ENCODE results near the gene BBS4.
"Not testable (repeated sequence)": the region's sequence is repeated elsewhere in the genome, so short reads cannot be mapped to it uniquely, and the experiment has no call there.

Gene BBS4

GRCh38 chr15:72685925-72686794 is at the start of gene BBS4, which contains the start of gene HIGD2B:
Gene BBS4, plus strand, starts transcription at chr15:72686207. Its CDS starts 21 bp downstream, at chr15:72686228.
Gene HIGD2B, minus strand, starts transcription at chr15:72686182. Its CDS starts 9,808 bp downstream, at chr15:72676374.
- peak; percentile 45; the same call in 1 of the 2 replicates for TF ChIP-seq TEAD4 (IDR thresholded peaks at IDR 0.05)
- TF ChIP-seq, protein P1, sequence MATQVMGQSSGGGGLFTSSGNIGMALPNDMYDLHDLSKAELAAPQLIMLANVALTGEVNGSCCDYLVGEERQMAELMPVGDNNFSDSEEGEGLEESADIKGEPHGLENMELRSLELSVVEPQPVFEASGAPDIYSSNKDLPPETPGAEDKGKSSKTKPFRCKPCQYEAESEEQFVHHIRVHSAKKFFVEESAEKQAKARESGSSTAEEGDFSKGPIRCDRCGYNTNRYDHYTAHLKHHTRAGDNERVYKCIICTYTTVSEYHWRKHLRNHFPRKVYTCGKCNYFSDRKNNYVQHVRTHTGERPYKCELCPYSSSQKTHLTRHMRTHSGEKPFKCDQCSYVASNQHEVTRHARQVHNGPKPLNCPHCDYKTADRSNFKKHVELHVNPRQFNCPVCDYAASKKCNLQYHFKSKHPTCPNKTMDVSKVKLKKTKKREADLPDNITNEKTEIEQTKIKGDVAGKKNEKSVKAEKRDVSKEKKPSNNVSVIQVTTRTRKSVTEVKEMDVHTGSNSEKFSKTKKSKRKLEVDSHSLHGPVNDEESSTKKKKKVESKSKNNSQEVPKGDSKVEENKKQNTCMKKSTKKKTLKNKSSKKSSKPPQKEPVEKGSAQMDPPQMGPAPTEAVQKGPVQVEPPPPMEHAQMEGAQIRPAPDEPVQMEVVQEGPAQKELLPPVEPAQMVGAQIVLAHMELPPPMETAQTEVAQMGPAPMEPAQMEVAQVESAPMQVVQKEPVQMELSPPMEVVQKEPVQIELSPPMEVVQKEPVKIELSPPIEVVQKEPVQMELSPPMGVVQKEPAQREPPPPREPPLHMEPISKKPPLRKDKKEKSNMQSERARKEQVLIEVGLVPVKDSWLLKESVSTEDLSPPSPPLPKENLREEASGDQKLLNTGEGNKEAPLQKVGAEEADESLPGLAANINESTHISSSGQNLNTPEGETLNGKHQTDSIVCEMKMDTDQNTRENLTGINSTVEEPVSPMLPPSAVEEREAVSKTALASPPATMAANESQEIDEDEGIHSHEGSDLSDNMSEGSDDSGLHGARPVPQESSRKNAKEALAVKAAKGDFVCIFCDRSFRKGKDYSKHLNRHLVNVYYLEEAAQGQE (IDR thresholded peaks at IDR 0.05; ENCODE audit: low read depth) = no peak
- TF ChIP-seq CREB1 (IDR thresholded peaks at IDR 0.05; ENCODE audit: low read depth) = peak; percentile 53
- peak; percentile 26; the same call in 1 of the 2 replicates for TF ChIP-seq TCF12 (IDR thresholded peaks at IDR 0.05; ENCODE audit: low read depth)
- no peak for TF ChIP-seq CEBPB (IDR thresholded peaks at IDR 0.05)
- TF ChIP-seq TAF1 (IDR thresholded peaks at IDR 0.05; ENCODE audit: low read depth) = peak; percentile 93
- TF ChIP-seq, protein P2, sequence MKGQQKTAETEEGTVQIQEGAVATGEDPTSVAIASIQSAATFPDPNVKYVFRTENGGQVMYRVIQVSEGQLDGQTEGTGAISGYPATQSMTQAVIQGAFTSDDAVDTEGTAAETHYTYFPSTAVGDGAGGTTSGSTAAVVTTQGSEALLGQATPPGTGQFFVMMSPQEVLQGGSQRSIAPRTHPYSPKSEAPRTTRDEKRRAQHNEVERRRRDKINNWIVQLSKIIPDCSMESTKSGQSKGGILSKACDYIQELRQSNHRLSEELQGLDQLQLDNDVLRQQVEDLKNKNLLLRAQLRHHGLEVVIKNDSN (IDR thresholded peaks at IDR 0.05) = peak; percentile 38; the same call in 1 of the 2 replicates
- no peak for TF ChIP-seq NFIC (IDR thresholded peaks at IDR 0.05)
- TF ChIP-seq ZBTB7A (IDR thresholded peaks at IDR 0.05; ENCODE audit: low read depth) = no peak
- no peak for TF ChIP-seq FOXM1 (IDR thresholded peaks at IDR 0.05; ENCODE audit: borderline replicate concordance, low read depth)
- TF ChIP-seq, protein P3, sequence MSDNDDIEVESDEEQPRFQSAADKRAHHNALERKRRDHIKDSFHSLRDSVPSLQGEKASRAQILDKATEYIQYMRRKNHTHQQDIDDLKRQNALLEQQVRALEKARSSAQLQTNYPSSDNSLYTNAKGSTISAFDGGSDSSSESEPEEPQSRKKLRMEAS (IDR thresholded peaks at IDR 0.05) = peak; percentile 51; the same call in 1 of the 2 replicates
- TF ChIP-seq YY1 (IDR thresholded peaks at IDR 0.05; ENCODE audit: low read depth) = peak; percentile 89
- no peak for TF ChIP-seq RAD21 (IDR thresholded peaks at IDR 0.05; ENCODE audit: low read depth)
- TF ChIP-seq EGR1 (IDR thresholded peaks at IDR 0.05) = no peak

- TF ChIP-seq, protein P2 (IDR thresholded peaks at IDR 0.05) = peak; percentile 75
- peak; percentile 34; the same call in 1 of the 2 replicates for TF ChIP-seq TAF1 (IDR thresholded peaks at IDR 0.05; ENCODE audit: low read depth)
- TF ChIP-seq, protein P3 (IDR thresholded peaks at IDR 0.05) = 0 out of 2 replicates have a peak, but pooled peaks have one; percentile 17
These were observed 49.3 kb upstream of the BBS4 start for GRCh38 chr15:72636519-72637282.

- not testable (repeated sequence) for TF ChIP-seq CEBPB (IDR thresholded peaks at IDR 0.05); YY1 (IDR thresholded peaks at IDR 0.05; ENCODE audit: low read depth)
- TF ChIP-seq, protein P3 (IDR thresholded peaks at IDR 0.05) = not testable (repeated sequence)
These were observed 31.6 kb upstream of the BBS4 start, which contains the start of gene GOLGA6B for GRCh38 chr15:72654397-72654796. Gene GOLGA6B, plus strand, starts transcription at chr15:72654697. Its CDS starts 41 bp downstream, at chr15:72654738.

DNA sequence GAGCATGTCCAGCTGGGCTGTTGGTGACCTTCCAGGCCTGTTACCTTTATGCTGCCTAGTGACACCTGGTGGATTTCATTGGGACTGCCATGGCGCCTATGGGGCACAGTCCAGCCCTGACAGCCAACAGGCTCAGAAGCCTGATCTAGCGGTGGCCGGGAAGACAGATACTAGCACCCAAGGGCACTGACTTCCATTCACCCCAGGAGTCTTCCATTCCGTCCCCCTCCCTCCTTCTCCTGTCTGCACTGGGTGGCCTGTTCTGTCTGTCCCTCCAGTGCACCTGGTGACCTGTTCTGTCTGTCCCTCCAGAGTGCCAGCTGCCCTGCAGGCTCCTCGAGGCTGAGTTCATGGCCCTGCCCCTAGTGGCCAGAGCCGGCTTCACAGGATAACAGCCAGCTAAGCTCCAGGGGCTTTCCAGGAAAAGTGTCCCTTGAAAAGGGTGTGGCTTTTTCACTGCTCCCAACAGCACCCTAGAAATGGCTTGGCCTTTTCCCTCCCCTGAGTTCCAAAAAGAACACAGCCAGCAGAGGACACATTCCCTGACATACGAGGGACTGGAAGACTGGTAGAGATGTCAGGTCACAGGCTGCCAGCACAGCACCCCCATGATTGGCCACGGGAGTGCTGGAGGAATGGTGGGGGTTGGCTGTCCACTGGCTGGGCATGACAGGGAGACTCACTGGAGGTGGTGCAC is 15.2 kb upstream of the BBS4 start:
- peak; percentile 62 for TF ChIP-seq YY1 (IDR thresholded peaks at IDR 0.05; ENCODE audit: low read depth)
- TF ChIP-seq RAD21 (IDR thresholded peaks at IDR 0.05; ENCODE audit: low read depth) = peak; percentile 34; the same call in 1 of the 2 replicates
- TF ChIP-seq, protein P3 (IDR thresholded peaks at IDR 0.05) = peak; percentile 45; the same call in 1 of the 2 replicates
- TF ChIP-seq TAF1 (IDR thresholded peaks at IDR 0.05; ENCODE audit: low read depth) = 0 out of 2 replicates have a peak, but pooled peaks have one; percentile 27

- no peak for TF ChIP-seq EGR1 (IDR thresholded peaks at IDR 0.05)
- no peak for TF ChIP-seq YY1 (IDR thresholded peaks at IDR 0.05; ENCODE audit: low read depth)
- no peak for TF ChIP-seq ZBTB7A (IDR thresholded peaks at IDR 0.05; ENCODE audit: low read depth)
- TF ChIP-seq NFIC (IDR thresholded peaks at IDR 0.05) = no peak
- TF ChIP-seq TAF1 (IDR thresholded peaks at IDR 0.05; ENCODE audit: low read depth) = no peak
These were observed 14.5 kb upstream of the BBS4 start for GRCh38 chr15:72671525-72671924.

DNA sequence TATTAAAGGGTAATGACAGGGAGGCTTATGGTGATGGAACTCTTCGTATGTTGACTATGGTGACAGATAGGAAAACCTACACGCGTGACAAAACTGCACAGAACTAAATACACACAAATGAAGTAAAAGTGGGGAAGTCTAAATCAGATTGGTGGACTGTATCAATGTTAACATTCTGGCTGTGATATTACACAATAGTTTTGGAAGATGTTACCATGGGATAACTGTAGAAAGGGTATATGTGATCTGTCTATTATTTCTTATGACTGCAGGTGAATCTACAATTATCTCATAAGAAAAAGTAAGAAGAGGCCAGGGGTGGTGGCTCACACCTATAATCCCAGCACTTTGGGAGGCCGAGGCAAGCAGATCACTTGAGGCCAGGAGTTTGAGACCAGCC is 9.2 kb upstream of the BBS4 start:
- TF ChIP-seq, protein P2 (IDR thresholded peaks at IDR 0.05) = no peak
- TF ChIP-seq TAF1 (IDR thresholded peaks at IDR 0.05; ENCODE audit: low read depth) (no peak), TEAD4 (IDR thresholded peaks at IDR 0.05) (no peak), CEBPB (IDR thresholded peaks at IDR 0.05) (no peak), NFIC (IDR thresholded peaks at IDR 0.05) (no peak), TCF12 (IDR thresholded peaks at IDR 0.05; ENCODE audit: low read depth) (no peak), EGR1 (IDR thresholded peaks at IDR 0.05) (no peak), EP300 (IDR thresholded peaks at IDR 0.05; ENCODE audit: borderline replicate concordance) (no peak), ZBTB7A (IDR thresholded peaks at IDR 0.05; ENCODE audit: low read depth) (no peak)

Data from Ishikawa (cell line).